ENCODE data around the gene TEX38.

DNA sequence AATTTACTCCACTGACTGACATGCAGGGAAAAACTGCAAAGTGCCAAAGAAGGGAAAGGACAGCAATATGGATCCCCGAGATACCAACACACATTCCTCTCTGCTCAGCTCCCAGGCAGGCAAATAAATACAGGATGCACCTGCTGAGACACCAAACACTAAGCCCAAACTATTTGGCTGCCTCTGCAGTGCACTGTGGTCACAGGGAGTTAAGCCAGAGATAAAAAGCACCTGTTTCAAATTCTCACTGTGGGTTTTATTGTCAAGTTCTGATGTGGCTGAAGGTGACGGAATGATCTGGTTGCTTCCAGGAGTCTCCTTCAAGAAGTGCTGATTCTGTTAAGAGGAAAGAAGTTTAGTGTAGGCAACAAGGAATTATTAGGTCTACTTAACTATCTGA, 17.7 kb downstream of the TEX38 start:
- TF ChIP-seq, protein P1, sequence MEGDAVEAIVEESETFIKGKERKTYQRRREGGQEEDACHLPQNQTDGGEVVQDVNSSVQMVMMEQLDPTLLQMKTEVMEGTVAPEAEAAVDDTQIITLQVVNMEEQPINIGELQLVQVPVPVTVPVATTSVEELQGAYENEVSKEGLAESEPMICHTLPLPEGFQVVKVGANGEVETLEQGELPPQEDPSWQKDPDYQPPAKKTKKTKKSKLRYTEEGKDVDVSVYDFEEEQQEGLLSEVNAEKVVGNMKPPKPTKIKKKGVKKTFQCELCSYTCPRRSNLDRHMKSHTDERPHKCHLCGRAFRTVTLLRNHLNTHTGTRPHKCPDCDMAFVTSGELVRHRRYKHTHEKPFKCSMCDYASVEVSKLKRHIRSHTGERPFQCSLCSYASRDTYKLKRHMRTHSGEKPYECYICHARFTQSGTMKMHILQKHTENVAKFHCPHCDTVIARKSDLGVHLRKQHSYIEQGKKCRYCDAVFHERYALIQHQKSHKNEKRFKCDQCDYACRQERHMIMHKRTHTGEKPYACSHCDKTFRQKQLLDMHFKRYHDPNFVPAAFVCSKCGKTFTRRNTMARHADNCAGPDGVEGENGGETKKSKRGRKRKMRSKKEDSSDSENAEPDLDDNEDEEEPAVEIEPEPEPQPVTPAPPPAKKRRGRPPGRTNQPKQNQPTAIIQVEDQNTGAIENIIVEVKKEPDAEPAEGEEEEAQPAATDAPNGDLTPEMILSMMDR (IDR thresholded peaks at IDR 0.05; ENCODE audit: low read depth, low read length), result no peak
- no peak for TF ChIP-seq POLR2A (IDR thresholded peaks at IDR 0.05; ENCODE audit: extremely low read depth, insufficient read length)
- TF ChIP-seq, protein P2, sequence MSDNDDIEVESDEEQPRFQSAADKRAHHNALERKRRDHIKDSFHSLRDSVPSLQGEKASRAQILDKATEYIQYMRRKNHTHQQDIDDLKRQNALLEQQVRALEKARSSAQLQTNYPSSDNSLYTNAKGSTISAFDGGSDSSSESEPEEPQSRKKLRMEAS (IDR thresholded peaks at IDR 0.05; ENCODE audit: low read depth, low read length), result no peak
